H1 (cell line): ENCODE measurements around the gene TIMD4. TPM values are rescaled to one million over a fixed set of nuclear protein-coding genes. Genes with fewer than 3 reads are reported as not detected.

Source experiments
- polyA plus RNA-seq, 7 experiments: library from polyadenylated mRNA; depleted of rRNA in 3 of 7; stranded (reverse) in 5 of 7; unstranded in 2 of 7; fragments of >200 nt in 5 of 7; fragments of 200-250 nt in 2 of 7; gene quantifications; 1 replicate in 5 of 7; 2 replicates in 1 of 7; 4 replicates in 1 of 7; pipeline versions ENCODE4 v1.2.1 to v1.2.3, GENCODE V29; 2011 to 2013; ENCODE audit warnings: missing spikeins in 2 of 7, mixed read lengths in 2 of 7
- total RNA-seq: library from RNA; stranded (reverse); fragmentation: NEBNext Ultra II Directional; extraction: Animal tissue kit (Norgen Biotek cat#: 25700); gene quantifications from 2 replicates; pipeline ENCODE4 v1.2.1, GENCODE V29; 2021
- TF ChIP-seq, protein P1 (sequence below): fragments of 300-600 bp; sonication (generic); IDR thresholded peaks from 2 replicates; pipeline ENCODE4 v1.7.1; 2012; ENCODE audit warnings: low read length, moderate library complexity, mild to moderate bottlenecking, inconsistent platforms; ENCODE audit not compliant: insufficient replicate concordance
- TF ChIP-seq, protein P2 (sequence below): IDR thresholded peaks from 2 replicates; pipeline ENCODE4 v1.6.1; 2012; ENCODE audit warnings: low read length, inconsistent platforms

The TIMD4 gene
- total and polyA plus RNA-seq, 2 of the 8 experiments (the other 6 are each of a cell fraction or from before 2014, with no cell fraction given): not detected

DNA sequence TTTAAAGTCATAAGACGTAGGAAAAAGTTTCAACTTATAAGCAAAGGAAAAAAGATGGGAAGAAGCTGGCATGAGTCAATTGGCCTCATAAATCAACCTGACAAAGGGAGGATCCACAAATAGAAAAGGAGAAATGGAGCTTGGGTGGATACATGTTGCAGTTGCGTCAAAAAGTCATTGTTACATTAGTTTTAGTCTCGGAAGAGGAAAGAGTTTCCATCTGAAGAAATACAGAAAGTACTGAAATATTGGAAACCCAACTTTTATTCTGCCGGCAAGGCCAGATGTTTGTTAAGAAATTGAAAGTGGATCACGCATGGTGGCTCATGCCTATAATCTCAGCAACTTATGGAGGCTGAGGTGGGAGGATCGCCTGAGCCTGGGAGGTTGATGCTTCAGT is 11.3 kb upstream of the TIMD4 start (continued):
- TF ChIP-seq, protein P1, sequence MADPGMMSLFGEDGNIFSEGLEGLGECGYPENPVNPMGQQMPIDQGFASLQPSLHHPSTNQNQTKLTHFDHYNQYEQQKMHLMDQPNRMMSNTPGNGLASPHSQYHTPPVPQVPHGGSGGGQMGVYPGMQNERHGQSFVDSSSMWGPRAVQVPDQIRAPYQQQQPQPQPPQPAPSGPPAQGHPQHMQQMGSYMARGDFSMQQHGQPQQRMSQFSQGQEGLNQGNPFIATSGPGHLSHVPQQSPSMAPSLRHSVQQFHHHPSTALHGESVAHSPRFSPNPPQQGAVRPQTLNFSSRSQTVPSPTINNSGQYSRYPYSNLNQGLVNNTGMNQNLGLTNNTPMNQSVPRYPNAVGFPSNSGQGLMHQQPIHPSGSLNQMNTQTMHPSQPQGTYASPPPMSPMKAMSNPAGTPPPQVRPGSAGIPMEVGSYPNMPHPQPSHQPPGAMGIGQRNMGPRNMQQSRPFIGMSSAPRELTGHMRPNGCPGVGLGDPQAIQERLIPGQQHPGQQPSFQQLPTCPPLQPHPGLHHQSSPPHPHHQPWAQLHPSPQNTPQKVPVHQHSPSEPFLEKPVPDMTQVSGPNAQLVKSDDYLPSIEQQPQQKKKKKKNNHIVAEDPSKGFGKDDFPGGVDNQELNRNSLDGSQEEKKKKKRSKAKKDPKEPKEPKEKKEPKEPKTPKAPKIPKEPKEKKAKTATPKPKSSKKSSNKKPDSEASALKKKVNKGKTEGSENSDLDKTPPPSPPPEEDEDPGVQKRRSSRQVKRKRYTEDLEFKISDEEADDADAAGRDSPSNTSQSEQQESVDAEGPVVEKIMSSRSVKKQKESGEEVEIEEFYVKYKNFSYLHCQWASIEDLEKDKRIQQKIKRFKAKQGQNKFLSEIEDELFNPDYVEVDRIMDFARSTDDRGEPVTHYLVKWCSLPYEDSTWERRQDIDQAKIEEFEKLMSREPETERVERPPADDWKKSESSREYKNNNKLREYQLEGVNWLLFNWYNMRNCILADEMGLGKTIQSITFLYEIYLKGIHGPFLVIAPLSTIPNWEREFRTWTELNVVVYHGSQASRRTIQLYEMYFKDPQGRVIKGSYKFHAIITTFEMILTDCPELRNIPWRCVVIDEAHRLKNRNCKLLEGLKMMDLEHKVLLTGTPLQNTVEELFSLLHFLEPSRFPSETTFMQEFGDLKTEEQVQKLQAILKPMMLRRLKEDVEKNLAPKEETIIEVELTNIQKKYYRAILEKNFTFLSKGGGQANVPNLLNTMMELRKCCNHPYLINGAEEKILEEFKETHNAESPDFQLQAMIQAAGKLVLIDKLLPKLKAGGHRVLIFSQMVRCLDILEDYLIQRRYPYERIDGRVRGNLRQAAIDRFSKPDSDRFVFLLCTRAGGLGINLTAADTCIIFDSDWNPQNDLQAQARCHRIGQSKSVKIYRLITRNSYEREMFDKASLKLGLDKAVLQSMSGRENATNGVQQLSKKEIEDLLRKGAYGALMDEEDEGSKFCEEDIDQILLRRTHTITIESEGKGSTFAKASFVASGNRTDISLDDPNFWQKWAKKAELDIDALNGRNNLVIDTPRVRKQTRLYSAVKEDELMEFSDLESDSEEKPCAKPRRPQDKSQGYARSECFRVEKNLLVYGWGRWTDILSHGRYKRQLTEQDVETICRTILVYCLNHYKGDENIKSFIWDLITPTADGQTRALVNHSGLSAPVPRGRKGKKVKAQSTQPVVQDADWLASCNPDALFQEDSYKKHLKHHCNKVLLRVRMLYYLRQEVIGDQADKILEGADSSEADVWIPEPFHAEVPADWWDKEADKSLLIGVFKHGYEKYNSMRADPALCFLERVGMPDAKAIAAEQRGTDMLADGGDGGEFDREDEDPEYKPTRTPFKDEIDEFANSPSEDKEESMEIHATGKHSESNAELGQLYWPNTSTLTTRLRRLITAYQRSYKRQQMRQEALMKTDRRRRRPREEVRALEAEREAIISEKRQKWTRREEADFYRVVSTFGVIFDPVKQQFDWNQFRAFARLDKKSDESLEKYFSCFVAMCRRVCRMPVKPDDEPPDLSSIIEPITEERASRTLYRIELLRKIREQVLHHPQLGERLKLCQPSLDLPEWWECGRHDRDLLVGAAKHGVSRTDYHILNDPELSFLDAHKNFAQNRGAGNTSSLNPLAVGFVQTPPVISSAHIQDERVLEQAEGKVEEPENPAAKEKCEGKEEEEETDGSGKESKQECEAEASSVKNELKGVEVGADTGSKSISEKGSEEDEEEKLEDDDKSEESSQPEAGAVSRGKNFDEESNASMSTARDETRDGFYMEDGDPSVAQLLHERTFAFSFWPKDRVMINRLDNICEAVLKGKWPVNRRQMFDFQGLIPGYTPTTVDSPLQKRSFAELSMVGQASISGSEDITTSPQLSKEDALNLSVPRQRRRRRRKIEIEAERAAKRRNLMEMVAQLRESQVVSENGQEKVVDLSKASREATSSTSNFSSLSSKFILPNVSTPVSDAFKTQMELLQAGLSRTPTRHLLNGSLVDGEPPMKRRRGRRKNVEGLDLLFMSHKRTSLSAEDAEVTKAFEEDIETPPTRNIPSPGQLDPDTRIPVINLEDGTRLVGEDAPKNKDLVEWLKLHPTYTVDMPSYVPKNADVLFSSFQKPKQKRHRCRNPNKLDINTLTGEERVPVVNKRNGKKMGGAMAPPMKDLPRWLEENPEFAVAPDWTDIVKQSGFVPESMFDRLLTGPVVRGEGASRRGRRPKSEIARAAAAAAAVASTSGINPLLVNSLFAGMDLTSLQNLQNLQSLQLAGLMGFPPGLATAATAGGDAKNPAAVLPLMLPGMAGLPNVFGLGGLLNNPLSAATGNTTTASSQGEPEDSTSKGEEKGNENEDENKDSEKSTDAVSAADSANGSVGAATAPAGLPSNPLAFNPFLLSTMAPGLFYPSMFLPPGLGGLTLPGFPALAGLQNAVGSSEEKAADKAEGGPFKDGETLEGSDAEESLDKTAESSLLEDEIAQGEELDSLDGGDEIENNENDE: no peak
- TF ChIP-seq, protein P2, sequence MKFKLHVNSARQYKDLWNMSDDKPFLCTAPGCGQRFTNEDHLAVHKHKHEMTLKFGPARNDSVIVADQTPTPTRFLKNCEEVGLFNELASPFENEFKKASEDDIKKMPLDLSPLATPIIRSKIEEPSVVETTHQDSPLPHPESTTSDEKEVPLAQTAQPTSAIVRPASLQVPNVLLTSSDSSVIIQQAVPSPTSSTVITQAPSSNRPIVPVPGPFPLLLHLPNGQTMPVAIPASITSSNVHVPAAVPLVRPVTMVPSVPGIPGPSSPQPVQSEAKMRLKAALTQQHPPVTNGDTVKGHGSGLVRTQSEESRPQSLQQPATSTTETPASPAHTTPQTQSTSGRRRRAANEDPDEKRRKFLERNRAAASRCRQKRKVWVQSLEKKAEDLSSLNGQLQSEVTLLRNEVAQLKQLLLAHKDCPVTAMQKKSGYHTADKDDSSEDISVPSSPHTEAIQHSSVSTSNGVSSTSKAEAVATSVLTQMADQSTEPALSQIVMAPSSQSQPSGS: no peak
